HepG2 (cell line): ENCODE measurements around the gene SYN1. TPM values are rescaled to one million over a fixed set of nuclear protein-coding genes. Genes with fewer than 3 reads are reported as not detected.

Experiments
- ERF ChIP-seq: IDR thresholded peaks from 2 replicates; pipeline ENCODE4 v1.6.1; 2018; ENCODE audit warnings: missing biosample characterization, missing genetic modification reagents
- FUBP1 ChIP-seq: sonication (generic); formaldehyde crosslinking; IDR thresholded peaks from 2 replicates; pipeline ENCODE4 v1.5.1; 2020; ENCODE audit warnings: missing genetic modification reagents, mild to moderate bottlenecking, borderline replicate concordance
- HNRNPL ChIP-seq: fragments of 200-400 bp; formaldehyde crosslinking; IDR thresholded peaks from 2 replicates; pipeline ENCODE4 v1.6.1; 2017; ENCODE audit warnings: mild to moderate bottlenecking, low read depth, low read length
- IKZF4 ChIP-seq: sonication (generic); formaldehyde crosslinking; IDR thresholded peaks from 2 replicates; pipeline ENCODE4 v1.5.1; 2020; ENCODE audit warnings: borderline replicate concordance, mild to moderate bottlenecking, low read depth, missing genetic modification reagents; ENCODE audit errors: not compliant biosample characterization
- KIAA2018 ChIP-seq: sonication (generic); formaldehyde crosslinking; IDR thresholded peaks from 2 replicates; pipeline ENCODE4 v1.5.0; 2020; ENCODE audit warnings: mild to moderate bottlenecking, missing genetic modification reagents, borderline replicate concordance
- PLSCR1 ChIP-seq: sonication (generic); formaldehyde crosslinking; IDR thresholded peaks from 2 replicates; pipeline ENCODE4 v1.5.0; 2020; ENCODE audit warnings: missing genetic modification reagents, mild to moderate bottlenecking, borderline replicate concordance
- REXO4 ChIP-seq: sonication (generic); formaldehyde crosslinking; IDR thresholded peaks from 2 replicates; pipeline ENCODE4 v1.8.0; 2022; ENCODE audit warnings: missing genetic modification reagents, mild to moderate bottlenecking, borderline replicate concordance
- RFX5 ChIP-seq: IDR thresholded peaks from 2 replicates; pipeline ENCODE4 v1.6.1; 2011; ENCODE audit warnings: low read depth, low read length, improper control_type of control experiment
- TBL1XR1 ChIP-seq: fragments of 150-350 bp; IDR thresholded peaks from 2 replicates; pipeline ENCODE4 v1.6.1; 2014; ENCODE audit warnings: borderline replicate concordance, low read length; ENCODE audit not compliant: partially characterized antibody
- ZNF644 ChIP-seq: IDR thresholded peaks from 2 replicates; pipeline ENCODE4 v1.6.1; 2016; ENCODE audit warnings: low read depth
- ZNF709 ChIP-seq: sonication (generic); formaldehyde crosslinking; IDR thresholded peaks from 2 replicates; pipeline ENCODE4 v1.5.0; 2020; ENCODE audit warnings: mild to moderate bottlenecking, missing genetic modification reagents
- polyA plus RNA-seq, 8 experiments: library from polyadenylated mRNA; depleted of rRNA in 3 of 8; stranded (reverse) in 7 of 8; unstranded in 1 of 8; fragments of >200 nt; fragmentation: Illumina TruSeq in 4 of 8; extraction: Trizol in 4 of 8; gene quantifications; 2 replicates each; pipeline versions ENCODE4 v1.2.1 to v1.2.3, GENCODE V29; 2011 to 2016; ENCODE audit warnings: low read depth in 4 of 8, missing spikeins in 1 of 8, mixed read lengths in 1 of 8; ENCODE audit not compliant: insufficient read depth in 1 of 8
- total RNA-seq, 5 experiments: library from RNA; depleted of rRNA; stranded (reverse); fragments of >200 nt; fragmentation: Illumina TruSeq; extraction: Trizol; gene quantifications; 2 replicates each; pipeline ENCODE4 v1.2.3, GENCODE V29; 2016; ENCODE audit warnings: low read depth in 1 of 5

The SYN1 gene
- total and polyA plus RNA-seq, 2 of the 13 experiments (the other 11 are each of a cell fraction or from before 2014, with no cell fraction given): not detected

- TF ChIP-seq HNRNPL (no peak), REXO4 (CRISPR knock-in tag) (no peak), IKZF4 (CRISPR knock-in tag) (no peak), ERF (CRISPR knock-in tag) (no peak), KIAA2018 (CRISPR knock-in tag) (no peak), FUBP1 (CRISPR knock-in tag) (no peak), ZNF644 (CRISPR knock-in tag) (no peak), RFX5 (no peak), ZNF709 (CRISPR knock-in tag) (no peak), PLSCR1 (CRISPR knock-in tag) (no peak), TBL1XR1 (no peak)
Measured at GRCh38 chrX:47586043-47586787, 33.4 kb downstream of the SYN1 start (continued).
